Stimulated activated CD8-positive, alpha-beta memory T cell treated with anti-CD3 and anti-CD28 coated beads, Interleukin-2, amount 100 ng/mL, for 48 hours (primary cell): Measurements from ENCODE around the gene ZNF630.
"Not testable (repeated sequence)": the region's sequence is repeated elsewhere in the genome, so short reads cannot be mapped to it uniquely, and the experiment has no call there.

Experiments
- DNase-seq, 2 donors: peaks; one replicate each; pipeline ENCODE4 v3.0.0-alpha.2; 2020; ENCODE audit warnings: low read depth in 2 of 2

The ZNF630 gene

DNA sequence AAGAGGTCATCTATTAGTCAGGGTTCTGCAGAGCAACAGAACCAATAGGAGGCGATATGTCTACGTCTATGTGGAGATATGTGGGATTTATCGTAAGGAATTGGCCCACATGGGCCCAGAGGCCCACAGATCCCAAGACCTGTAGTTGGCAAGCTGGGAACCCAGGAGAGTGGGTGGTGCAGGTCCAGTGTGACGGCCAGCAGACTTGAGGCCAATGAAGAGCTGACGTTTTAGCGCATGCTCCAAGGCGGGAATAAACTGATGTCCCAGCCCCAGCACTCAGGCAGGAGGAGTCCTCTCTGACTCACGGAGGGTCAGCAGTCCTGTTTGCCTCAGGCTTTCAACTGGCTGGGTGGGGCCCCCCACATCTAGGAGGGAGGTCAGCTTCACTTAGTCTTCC, 43.3 kb downstream of the ZNF630 start:
- no peak for DNase-seq

DNA sequence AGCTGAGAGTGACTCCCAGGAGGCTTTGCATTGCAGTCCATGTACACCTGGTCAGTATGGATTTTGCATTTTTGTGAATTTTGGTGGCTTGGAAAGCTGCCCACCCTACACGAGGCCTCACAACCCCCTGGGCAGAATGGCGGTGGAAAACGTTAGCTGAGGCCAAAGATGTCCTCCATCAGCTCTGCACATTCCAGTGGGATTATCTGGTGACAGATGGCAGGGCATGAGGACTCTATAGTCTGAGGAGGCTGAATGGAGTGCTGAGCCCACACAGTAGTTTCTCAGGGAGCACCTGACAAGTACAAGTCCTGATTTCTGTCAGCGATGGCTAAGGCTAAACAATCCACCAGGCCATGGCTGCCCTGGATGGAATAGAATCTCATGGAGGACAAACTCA, 43.9 kb downstream of the ZNF630 start:
- DNase-seq: not testable (repeated sequence)

DNA sequence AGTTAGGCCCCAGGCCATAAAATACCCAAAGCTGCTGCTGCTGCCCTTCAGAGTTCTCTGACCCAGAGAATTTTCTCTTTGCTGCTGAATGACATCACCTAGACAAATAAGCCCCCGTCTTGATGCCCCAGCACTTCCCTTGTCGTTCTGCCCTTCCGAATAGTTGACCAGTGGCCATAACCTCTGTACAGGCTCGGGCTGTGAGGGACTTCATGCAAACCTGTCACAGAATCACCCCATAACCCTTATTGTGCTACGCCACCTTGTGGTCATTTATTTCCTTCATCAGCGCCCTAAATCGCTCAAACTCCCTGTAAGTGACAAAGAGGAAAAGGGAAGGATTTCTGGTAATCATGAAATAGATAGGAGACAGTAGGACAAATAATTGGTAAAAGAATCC, 45.9 kb downstream of the ZNF630 start:
- DNase-seq: no peak

DNA sequence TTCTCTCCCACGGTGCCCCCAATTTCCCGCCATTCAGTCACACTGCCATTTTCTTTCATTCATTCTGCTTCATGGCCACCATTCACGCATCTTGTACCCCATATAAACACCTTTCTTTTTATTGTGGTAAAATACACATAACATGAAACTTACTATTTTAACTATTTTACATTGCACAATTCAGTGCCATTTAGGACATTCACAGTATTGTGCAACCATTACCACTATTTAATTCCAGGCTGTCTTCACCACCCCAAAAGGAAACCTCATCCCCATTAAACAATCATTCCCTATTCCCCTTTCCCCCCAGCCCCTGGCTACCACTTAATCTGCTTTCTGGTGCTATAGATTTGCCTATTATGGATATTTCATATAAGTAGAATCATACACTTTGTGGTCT, 48.7 kb downstream of the ZNF630 start:
- DNase-seq: no peak

DNA sequence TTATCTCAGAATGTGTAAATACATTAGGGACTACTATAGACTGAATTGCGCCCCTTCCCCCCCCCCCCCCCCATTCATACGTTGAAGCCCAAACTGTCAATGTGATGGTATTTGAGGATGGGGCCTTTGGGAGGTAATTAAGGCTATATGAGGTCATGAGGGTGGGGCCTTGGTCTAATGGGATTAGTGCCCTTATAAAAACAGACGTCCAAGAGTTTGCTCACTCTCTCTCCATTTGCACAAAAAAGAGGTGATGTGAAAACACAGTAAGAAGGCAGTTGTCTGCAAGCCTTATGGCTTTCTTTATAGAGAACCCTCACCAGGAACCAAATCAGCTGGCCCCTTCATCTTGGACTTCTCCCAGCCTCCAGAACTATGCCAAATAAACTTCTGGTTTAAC, 49.3 kb downstream of the ZNF630 start:
- DNase-seq: no peak

DNA sequence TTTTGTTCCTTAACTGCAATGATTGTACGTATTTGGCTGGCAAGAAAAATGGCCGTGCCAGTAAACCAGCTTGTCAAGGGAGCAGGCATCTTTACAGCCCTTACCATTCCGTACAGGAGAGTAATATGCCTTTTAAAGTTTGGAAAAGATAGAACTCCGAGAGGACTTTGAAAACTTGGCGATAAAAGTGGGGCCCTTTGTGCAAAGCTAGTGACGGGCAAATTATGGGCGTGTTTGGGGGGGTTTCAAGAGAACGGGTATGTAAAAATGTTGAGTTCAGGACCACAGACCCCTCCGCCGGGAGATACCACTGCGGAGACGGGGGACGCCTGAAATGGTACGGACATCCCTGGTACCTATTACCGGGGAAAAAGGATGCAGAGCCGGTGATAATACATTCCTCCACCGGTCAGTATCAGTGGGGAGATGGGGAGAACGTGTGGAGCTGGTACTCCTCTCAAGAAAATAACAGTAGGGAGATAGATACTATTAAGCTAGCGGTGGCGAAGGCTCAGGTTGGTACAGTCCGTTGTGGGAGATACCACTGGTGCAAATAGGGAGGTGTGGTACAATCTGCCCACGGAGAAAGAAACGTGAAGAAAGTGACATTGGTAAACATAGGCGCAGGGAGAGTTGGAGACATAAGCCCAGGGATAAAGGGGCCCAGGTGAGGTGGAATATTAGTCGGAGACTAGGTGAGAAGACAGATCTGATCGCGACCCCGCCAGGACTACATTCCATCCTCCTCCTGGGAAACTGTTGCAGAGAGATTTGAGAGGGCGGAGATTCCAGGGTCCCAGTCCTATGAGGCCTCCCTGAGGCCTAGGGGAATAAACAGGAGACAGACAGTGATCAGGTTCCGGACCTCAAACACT, 50.2 kb downstream of the ZNF630 start:
- DNase-seq: peak; percentile 36 to 38

DNA sequence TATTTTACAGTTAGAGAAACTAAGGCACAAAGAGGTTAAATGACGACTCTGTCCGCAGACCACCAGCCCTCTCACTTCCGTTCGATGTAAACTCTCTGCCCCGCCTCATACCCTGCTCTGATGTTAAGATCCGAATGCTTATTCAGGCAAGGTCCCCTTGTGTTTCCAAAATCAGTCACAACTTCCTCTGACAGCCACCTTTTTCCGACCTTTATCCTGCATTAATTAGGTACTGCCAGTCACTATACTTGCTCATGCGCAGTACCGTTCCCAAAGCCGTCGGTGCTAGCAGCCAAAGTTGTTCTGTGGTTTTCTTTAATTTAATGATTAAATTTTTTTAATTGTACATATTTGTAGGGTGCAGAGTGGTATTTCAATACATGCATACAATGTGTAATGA, 51.0 kb downstream of the ZNF630 start:
- DNase-seq: not testable (repeated sequence)

DNA sequence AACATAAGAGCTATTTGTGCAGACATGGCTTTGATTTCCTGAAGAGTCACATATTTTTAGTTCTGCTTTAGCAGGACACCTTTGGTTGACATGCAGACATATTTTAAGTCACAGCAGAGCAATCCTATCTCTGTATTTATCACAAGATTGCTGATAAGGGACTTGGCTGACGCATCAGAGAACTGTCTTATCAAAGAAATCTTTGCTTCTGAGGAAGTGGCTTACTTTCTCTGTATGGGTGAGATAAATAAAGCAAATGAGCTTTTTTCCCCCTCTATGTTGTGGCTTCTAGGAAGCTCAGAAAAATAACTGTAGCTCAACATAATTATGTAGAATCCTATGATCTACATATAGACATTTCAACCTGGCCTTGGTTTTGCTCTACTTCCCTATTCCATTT, 51.5 kb downstream of the ZNF630 start:
- DNase-seq: not testable (repeated sequence)

DNA sequence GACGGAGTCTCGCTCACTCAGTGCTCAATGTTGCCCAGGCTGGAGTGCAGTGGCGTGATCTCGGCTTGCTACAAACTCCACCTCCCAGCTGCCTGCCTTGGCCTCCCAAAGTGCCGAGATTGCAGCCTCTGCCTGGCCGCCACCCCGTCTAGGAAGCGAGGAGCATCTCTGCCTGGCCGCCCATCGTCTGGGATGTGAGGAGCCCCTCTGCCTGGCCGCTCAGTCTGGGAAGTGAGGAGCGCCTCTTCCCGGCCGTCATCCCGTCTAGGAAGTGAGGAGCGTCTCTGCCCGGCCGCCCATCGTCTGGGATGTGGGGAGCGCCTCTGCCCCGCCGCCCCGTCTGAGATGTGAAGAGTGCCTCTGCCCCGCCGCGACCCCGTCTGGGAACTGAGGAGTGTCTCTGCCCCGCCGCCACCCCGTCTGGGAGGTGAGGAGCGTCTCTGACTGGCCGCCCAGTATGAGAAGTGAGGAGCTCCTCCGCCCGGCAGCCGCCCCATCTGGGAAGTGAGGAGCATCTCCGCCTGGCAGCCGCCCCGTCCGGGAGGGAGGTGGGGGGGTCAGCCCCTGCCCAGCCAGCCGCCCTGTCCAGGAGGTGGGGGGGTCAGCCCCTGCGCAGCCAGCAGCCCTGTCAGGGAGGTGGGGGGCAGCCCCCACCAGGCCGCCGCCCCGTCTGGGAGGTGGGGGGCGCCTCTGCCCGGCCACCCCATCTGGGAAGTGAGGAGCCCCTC, 54.7 kb downstream of the ZNF630 start:
- not testable (repeated sequence) for DNase-seq

DNA sequence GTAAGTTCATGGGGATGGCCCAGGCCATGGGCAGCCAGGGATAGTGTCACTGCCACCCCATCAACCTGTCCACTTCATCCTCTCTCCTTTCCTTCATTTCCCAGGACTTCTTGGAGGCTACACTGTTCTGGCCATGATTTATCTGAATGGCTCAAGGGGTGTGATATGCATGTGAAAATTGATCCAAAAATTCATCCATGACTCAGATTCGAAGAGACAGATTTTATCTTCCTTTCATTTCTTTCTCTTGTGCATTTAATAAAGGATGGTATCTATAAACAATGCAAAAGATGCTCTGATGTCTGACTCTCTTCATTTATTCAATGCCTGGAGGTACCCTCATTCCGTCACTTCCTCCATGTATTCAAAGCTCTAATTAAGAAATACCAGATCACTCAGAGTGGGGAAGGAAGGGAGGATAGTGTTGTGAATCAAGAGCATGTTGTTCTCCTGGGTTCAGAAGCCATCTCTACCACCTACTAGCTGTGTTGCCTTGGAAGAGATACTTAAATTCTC, 61.9 kb downstream of the ZNF630 start:
- DNase-seq: not testable (repeated sequence)
